Fibroblast of lung (primary cell): ENCODE measurements around the gene UTP14A. TPM values are rescaled to one million over a fixed set of nuclear protein-coding genes. Genes with fewer than 3 reads are reported as not detected.
A peak's percentile ranks its signal among the peaks of the same experiment; 100 is the strongest.

Source experiments
- DNase-seq, 2 donors: peaks; one replicate each; pipeline versions ENCODE4 v3.0.0 to v3.0.0-alpha.2; 2010; ENCODE audit warnings: low read depth in 2 of 2
- H2AFZ ChIP-seq: 2 replicates; pipeline ENCODE4 v1.5.1; 2012; ENCODE audit warnings: low read length, control low read depth, inconsistent platforms
- H3K27ac ChIP-seq: 2 replicates; pipeline ENCODE4 v1.5.1; 2011; ENCODE audit warnings: low read length, control low read depth; ENCODE audit not compliant: insufficient read depth
- H3K27me3 ChIP-seq: 2 replicates; pipeline ENCODE4 v1.5.1; 2011; ENCODE audit warnings: mild to moderate bottlenecking, low read length; ENCODE audit not compliant: control insufficient read depth, insufficient read depth
- H3K36me3 ChIP-seq: 2 replicates; pipeline ENCODE4 v1.5.1; 2011; ENCODE audit warnings: low read length; ENCODE audit not compliant: control insufficient read depth, insufficient read depth
- H3K4me1 ChIP-seq: 2 replicates; pipeline ENCODE4 v1.5.1; 2011; ENCODE audit warnings: low read length; ENCODE audit not compliant: control insufficient read depth, insufficient read depth; ENCODE audit errors: extremely low read depth
- H3K4me2 ChIP-seq: 2 replicates; pipeline ENCODE4 v1.5.1; 2011; ENCODE audit warnings: low read length, control low read depth; ENCODE audit not compliant: insufficient read depth; ENCODE audit errors: extremely low read depth
- H3K4me3 ChIP-seq, 4 experiments: fragments of 200-600 bp in 1 of 4; sonication (generic) in 1 of 4; replicated peaks in 1 of 4; 2 replicates each; pipeline ENCODE4 v1.5.1; 2011 to 2016; ENCODE audit warnings: low read length in 4 of 4, low read depth in 3 of 4, mild to moderate bottlenecking in 3 of 4, control low read depth in 2 of 4, inconsistent platforms in 1 of 4, mixed read lengths in 1 of 4; ENCODE audit not compliant: insufficient read depth in 1 of 4; ENCODE audit errors: control extremely low read depth in 1 of 4
- H3K79me2 ChIP-seq: 2 replicates; pipeline ENCODE4 v1.5.1; 2012; ENCODE audit warnings: mild to moderate bottlenecking, low read length, inconsistent platforms; ENCODE audit not compliant: control insufficient read depth, insufficient read depth
- H3K9ac ChIP-seq: 2 replicates; pipeline ENCODE4 v1.5.1; 2011; ENCODE audit warnings: mild to moderate bottlenecking, low read length, control low read depth; ENCODE audit not compliant: insufficient read depth
- H3K9me3 ChIP-seq: 2 replicates; pipeline ENCODE4 v1.5.1; 2012; ENCODE audit warnings: low read depth, low read length; ENCODE audit not compliant: control insufficient read depth, insufficient read depth
- H4K20me1 ChIP-seq: 2 replicates; pipeline ENCODE4 v1.5.1; 2011; ENCODE audit warnings: low read length; ENCODE audit not compliant: control insufficient read depth, insufficient read depth; ENCODE audit errors: extremely low read depth
- CTCF ChIP-seq, 2 donors: IDR thresholded peaks in 1 of 2; conservative IDR thresholded peaks in 1 of 2; 1 replicate in 1 of 2; 2 replicates in 1 of 2; pipeline ENCODE4 v1.5.1; 2011 to 2012; ENCODE audit warnings: low read length in 2 of 2, control low read depth in 1 of 2, inconsistent platforms in 1 of 2, low read depth in 1 of 2, mild to moderate bottlenecking in 1 of 2
- EZH2 ChIP-seq: IDR thresholded peaks from 2 replicates; pipeline ENCODE4 v1.5.1; 2012; ENCODE audit warnings: low read length, control low read depth, mild to moderate bottlenecking; ENCODE audit errors: missing control alignments
- polyA plus RNA-seq, 2 donors: library from polyadenylated mRNA; depleted of rRNA in 1 of 2; stranded (reverse) in 1 of 2; unstranded in 1 of 2; fragments of >200 nt; gene quantifications; 2 replicates each; pipeline ENCODE4 v1.2.1, GENCODE V29; 2011 to 2012; ENCODE audit warnings: missing spikeins in 1 of 2
- total RNA-seq: library from RNA; depleted of rRNA; stranded (reverse); fragments of >200 nt; gene quantifications from 2 replicates; pipeline ENCODE4 v1.2.1, GENCODE V29; 2014

UTP14A gene
- total and polyA plus RNA-seq, 2 donors (not counting 1 experiment from before 2014, with no cell fraction given), result 15.0 to 15.6 TPM

- Histone ChIP-seq H3K4me2 (no peak overlapping the region), H3K36me3 (no peaks in the 10 kb centered on the region), H4K20me1 (no peaks in the 10 kb centered on the region), H3K4me3 (no peak overlapping the region), H3K4me1 (no peaks in the 10 kb centered on the region), H3K27ac (no peak overlapping the region), H2AFZ (no peak overlapping the region), H3K9ac (no peak overlapping the region), H3K79me2 (no peaks in the 10 kb centered on the region), H3K9me3 (no peaks in the 10 kb centered on the region), H3K27me3 (peaks cover 10% of the 10 kb centered on the region)
- TF ChIP-seq CTCF (conservative IDR thresholded peaks at IDR 0.05 in 1 of 2, IDR thresholded peaks at IDR 0.05 in 1 of 2; ENCODE audit: low read depth in 1 of 2, low read length in 2 of 2), result no peak
- TF ChIP-seq EZH2, result no peak
- no peak for DNase-seq
These were observed 34.8 kb downstream of the UTP14A start for GRCh38 chrX:129940721-129941120.

- peak in 1 of 2 donors; percentile 20 for DNase-seq
- Histone ChIP-seq H3K27ac (no peak overlapping the region), H3K4me2 (no peak overlapping the region), H3K36me3 (no peaks in the 10 kb centered on the region), H3K27me3 (peaks cover 2% of the 10 kb centered on the region), H4K20me1 (no peaks in the 10 kb centered on the region), H3K4me1 (no peaks in the 10 kb centered on the region), H3K9ac (no peak overlapping the region), H3K4me3 (no peak overlapping the region), H3K9me3 (no peaks in the 10 kb centered on the region), H3K79me2 (no peaks in the 10 kb centered on the region), H2AFZ (no peak overlapping the region)
- TF ChIP-seq CTCF (conservative IDR thresholded peaks at IDR 0.05 in 1 of 2, IDR thresholded peaks at IDR 0.05 in 1 of 2; ENCODE audit: low read depth in 1 of 2, low read length in 2 of 2) (no peak), EZH2 (no peak)
These were observed 39.2 kb downstream of the UTP14A start for GRCh38 chrX:129945131-129945530.

DNA sequence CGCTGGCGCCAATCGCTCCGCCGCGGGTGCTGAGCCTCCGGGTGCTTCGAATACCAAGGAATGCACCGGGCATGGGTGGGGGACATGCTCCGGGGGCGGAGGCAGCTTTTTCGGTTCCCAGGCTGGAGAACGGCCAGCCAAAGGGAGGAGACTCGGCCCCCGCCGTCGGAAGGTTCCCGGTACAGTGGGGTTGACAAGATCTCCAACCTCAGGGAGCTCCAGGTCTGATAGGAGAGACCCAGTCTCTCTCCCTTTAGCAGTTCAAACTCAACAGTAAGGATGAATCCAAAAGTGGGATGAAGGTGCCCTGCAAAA lies 47.3 kb downstream of the UTP14A start:
- Histone ChIP-seq H3K4me2 (peak overlapping the region; percentile 13), H3K27ac (no peak overlapping the region)

More for the DNA sequence above, 47.3 kb downstream of the UTP14A start:
- no peak overlapping the region for H2AFZ ChIP-seq
- no peaks in the 10 kb centered on the region for H3K4me1 ChIP-seq
- no peaks in the 10 kb centered on the region for H3K9me3 ChIP-seq
- no peak for DNase-seq
- H3K36me3 ChIP-seq, result no peaks in the 10 kb centered on the region
- no peak overlapping the region for H3K9ac ChIP-seq
- no peaks in the 10 kb centered on the region for H3K27me3 ChIP-seq
- TF ChIP-seq CTCF (conservative IDR thresholded peaks at IDR 0.05 in 1 of 2, IDR thresholded peaks at IDR 0.05 in 1 of 2; ENCODE audit: low read depth in 1 of 2, low read length in 2 of 2) (no peak), EZH2 (no peak)
- H3K4me3 ChIP-seq, result peak overlapping the region in 1 of 4 experiments; percentile 44
- H4K20me1 ChIP-seq, result no peaks in the 10 kb centered on the region
- H3K79me2 ChIP-seq, result no peaks in the 10 kb centered on the region
